ENCODE measurements around the gene ITPRIP.

The ITPRIP gene

GRCh38 chr10:104337985-104338735, at the start of gene ITPRIP:
Gene ITPRIP (minus strand): TSS chr10:104338465. CDS start chr10:104316051, 22,414 bp downstream.
- DNase-seq: peak in 1 of 2 experiments; percentile 39

GRCh38 chr10:104387130-104387888, 49.0 kb upstream of the ITPRIP start:
- DNase-seq: no peak

DNA sequence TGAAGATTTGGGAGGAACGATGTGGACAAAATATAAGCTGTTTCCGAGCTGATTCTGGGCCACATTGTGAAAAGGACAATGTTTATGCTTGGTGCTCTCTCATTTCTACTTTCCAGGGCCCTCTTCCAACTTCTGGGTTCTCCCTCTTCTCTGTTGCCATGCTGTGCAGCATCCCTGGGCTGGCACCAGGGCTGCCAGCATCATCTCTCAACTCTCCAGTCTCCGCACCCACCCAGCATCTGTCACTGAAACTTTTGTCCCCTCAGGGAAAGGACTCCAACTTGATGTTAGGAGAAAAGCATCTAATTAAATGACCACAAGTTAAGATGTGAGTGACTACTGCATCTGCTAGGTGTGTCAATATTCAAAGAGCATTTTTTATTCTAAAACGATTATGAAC, 42.1 kb upstream of the ITPRIP start:
- DNase-seq: no peak

GRCh38 chr10:104376784-104377300, 38.6 kb upstream of the ITPRIP start:
- DNase-seq: no peak

DNA sequence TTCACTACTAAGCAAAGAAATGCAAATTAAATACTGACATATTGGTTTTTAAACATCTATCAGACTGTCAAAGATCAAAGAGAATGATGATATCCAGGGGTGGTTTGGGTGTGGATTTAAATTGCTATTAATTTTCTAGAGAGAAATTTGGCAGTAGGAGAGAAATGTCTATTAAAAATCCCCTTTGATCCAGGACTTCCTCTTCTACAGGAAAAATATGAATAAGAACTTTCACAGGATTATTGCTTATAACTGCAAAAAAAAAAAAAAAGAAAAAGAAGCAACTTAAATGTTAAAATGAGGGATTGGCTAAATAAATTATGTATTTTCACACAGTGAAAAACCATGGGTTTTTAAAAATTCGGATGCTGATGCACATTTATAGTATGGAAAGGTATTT, 36.3 kb upstream of the ITPRIP start:
- DNase-seq: no peak

DNA sequence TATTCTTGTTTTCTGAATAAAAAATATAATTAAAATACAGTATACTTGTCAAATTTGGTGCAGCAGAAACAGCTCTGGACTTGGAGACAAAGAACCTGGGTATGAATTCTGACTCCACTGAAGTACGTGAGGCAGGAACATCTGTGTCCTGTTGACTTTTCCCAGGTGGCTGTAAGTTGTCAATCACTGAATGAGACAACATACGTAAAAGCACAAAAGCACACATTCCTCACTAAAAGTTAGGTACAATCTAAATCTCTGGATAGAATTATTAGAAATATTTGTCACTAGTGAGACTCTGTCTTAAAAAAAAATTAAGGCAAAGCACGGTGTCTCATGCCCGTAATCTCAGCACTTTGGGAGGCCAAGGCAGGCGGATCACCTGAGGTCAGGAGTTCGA, 33.5 kb upstream of the ITPRIP start:
- no peak for DNase-seq

GRCh38 chr10:104368381-104368780, 30.1 kb upstream of the ITPRIP start:
- peak in 1 of 2 experiments; percentile 20 for DNase-seq

- DNase-seq: peak in 1 of 2 experiments; percentile 20
These were observed 29.6 kb upstream of the ITPRIP start for GRCh38 chr10:104367904-104368303.

GRCh38 chr10:104359811-104360210, 21.5 kb upstream of the ITPRIP start:
- no peak for DNase-seq

- peak; percentile 88 to 91 for DNase-seq
These were observed 15.2 kb upstream of the ITPRIP start, which contains the start of gene CFAP58 for GRCh38 chr10:104353325-104354048. Gene CFAP58 (plus strand): TSS chr10:104353833. CDS start chr10:104353898, 65 bp downstream.

- DNase-seq: no peak
These were observed 13.7 kb upstream of the ITPRIP start for GRCh38 chr10:104351919-104352318.

DNA sequence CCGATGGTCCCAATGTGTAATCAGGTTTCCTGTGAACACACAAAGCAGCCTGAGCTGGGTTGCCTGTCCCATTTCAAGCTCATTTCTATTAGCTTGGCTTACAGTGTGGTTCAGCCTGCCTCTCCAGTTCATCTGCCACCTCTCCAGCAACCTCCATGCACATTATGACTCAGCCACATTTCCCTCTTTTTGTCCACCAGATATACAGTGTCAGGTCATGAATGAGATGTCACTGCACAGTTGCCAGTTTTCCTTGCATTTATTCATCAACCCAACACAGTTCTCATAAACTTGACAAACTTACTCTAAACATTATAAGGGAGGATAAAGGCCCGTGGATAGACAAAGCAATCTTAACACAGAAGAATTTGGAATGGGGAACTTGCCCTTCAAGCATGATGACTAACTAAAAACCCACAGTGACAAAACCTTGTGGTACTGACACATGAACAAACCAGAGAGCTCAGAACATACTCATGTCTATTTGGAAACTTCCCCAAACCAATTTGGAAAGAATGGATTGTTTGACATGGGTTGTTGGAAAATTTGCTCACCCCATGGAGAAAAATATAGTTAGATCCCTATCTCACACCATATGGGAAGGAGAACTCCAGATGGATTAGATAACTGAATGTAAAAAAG, 12.9 kb upstream of the ITPRIP start:
- no peak for DNase-seq

DNA sequence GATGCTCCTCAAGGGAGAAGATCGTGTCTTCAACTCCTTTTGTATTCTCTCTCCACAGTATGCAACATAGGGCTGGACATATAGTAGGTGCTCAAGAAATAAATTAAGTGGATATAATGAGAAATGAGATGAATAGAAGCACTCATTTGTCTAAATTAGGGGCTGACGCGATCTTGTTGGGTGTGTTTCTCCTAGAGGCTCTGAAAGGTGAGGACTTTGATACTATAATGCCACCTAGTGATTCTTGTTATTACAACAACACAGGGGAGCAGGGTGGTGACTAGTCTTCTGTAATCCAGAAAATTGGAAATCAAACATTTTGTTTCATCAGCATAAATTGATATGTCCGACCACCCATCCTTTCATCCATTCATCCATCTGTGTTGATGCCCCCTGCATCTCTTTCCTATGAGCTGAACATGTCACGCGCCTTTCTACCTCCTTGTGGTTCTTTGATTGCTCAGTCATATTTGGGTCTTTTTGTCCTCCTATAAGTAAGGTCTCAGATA, 11.9 kb upstream of the ITPRIP start:
- DNase-seq: peak; percentile 48 to 71

DNA sequence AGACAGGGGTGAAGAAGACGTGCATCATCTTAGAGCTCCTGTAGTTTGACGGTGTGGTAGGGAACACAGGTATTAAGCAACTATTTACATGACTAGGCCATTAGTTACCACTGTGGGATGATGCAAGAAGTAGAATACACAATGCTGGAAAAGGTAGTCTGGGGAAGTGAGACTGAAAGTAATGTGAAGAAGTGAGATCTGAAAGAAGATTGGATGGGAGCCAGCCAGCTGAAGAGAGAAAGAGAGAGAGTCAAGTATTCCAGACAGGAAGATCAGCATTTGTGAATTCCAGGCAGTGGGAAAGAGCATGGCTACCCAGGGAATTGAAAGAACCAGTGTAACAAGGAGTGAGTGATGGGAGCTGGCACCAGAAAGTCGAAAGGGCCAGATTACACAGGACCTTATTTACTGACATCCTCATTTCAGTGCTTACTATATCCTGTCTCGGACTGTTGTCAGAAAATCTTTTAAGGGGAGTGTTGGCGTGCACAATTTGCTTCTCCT, 11.4 kb upstream of the ITPRIP start:
- DNase-seq: no peak

DNA sequence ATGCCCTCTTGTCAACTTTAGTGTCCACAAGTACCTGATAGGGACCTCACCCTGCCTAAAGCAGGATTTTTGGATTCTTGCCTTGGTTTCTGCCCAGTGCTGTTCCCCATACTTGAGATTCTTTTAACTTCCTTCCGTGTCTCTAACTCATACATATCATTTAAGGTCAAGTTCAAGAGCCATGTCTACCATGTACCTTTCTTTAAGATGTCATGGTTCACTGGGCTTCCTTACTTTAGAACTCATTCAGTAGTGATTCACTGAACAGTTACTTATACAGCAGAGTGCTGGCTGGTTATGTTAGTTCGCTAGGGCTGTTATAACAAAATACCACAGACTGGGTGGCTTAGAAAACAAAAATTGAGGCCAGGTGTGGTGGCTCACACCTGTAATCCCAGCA, 10.3 kb upstream of the ITPRIP start:
- no peak for DNase-seq

DNA sequence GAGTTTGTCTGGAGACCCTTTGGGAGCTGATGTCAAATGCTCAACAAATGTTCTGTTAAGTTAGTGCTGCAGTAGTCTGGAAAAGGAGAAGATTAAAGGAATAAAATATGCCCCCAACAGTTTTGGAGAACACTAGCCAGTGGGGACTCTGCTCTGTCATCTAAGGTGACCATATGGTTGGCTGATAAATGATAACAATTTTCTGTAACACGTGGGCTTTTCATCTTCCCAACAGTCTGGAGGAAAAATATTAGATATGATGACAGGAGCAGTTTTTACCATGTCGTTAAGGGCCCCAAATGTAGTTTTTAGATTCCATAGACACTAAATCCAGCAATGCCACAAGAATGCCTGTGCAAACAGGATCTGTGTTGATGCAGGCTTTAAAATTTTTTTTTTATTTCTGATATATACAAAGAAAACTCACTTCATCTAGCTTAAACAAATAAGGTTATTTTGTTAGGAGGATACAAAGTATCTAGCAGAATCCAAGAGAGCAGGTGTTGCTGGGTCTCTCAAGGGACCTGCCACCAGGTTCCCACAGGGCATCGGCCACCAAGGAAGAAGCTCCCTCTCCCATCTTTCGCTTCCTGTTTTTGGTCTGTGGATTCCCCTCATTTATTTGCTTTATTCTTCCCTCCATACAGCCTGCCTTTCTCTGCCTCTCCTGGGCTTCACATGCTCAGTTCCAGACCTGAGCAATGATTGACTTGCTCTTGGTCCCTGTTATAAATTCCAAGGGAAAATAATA, 9.2 kb upstream of the ITPRIP start:
- no peak for DNase-seq

DNA sequence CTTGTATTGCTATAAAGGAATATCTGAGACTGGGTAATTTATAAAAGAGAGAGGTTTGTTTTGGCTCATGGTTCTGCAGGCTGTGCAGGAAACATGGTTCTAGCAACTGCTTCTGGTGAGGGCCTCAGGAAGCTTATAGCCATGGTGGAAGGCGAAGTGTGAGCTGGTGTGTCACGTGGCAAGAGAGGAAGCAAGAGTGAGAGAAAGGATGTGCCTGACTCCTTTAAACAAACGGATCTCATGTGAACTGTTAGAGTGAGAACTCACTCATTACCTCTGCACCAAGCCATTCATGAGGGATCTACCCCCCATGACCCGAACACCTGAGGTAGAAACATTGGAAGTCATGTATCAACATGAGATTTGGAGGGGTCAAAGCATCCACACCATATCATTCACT, 7.7 kb upstream of the ITPRIP start:
- no peak for DNase-seq

DNA sequence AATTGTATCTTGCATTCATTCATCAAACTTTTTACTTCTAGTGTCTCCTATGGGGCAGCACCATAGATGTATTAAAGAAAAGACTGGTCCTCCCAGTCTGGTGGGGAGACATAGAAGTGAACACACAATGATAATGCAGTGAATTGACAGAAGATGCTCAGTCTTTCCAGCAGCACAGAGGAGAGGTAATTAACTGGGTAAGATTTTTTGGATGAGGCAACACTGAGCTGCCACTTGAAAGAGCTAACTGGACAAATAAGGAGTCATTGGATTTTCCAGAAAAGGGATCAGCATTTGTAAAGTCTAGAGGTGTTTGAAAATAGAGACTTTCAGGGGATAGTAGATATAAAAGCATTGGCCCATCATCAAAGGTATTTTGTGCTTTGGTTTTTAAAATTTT, 7.2 kb upstream of the ITPRIP start:
- no peak for DNase-seq

GRCh38 chr10:104344219-104344618, 6.0 kb upstream of the ITPRIP start:
- DNase-seq: no peak

DNA sequence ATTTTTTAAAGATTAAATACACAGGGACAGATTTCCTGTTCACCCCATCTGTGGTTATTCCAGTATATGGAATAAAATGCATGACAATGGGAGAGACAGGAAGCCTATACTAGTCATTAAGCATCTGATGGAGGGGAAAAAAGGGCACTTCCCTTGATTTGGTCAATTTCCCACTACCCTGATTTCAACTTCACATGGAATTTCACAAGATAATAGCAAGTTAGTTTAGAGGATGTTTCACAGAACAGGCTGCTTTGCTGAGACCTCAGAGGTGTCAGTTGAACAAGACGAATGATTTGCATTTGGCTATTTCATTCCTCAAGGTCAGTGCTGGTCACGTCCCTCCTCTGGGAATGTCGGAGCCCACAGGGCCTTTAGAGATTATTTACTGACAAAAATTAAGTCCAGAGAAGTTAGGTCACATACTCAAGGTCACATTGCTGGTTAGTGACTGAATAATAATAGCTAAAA, 4.7 kb upstream of the ITPRIP start:
- no peak for DNase-seq

DNA sequence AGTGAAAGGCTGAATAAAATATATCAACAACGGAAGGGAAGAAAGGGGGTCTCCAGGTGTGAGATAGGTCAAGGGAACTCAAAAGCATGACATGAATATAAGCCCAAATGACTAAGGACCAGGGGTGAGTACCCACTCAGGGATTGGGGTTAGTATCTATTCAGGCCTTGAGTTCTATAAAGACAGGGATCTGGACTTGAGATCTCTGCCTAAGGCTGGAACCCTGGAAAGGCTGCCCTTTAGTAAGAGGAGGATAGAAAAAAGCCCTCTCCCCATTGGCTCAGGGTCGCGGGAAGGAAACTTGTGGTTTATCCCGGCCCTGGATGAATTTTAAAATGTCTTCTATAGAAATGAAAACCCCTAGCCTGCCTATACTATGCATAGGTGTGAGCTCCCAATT, 2.4 kb upstream of the ITPRIP start:
- DNase-seq: no peak
